D721Med (cell line): ENCODE data around the gene ARHGAP44.

Experiments used
- DNase-seq: peaks from one replicate; pipeline ENCODE4 v3.0.0; 2011; ENCODE audit warnings: low spot score; ENCODE audit not compliant: insufficient read length
- FAIRE-seq: peaks from 2 replicates; lab custom pipeline; 2011; peaks lifted over from hg19 to GRCh38; lab: Jason Lieb, UNC
- TF ChIP-seq, protein P1 (sequence below): IDR thresholded peaks from 2 replicates; pipeline ENCODE4 v1.5.1; 2012; ENCODE audit warnings: mild to moderate bottlenecking, control low read depth; ENCODE audit not compliant: insufficient read depth; ENCODE audit errors: missing control alignments

The ARHGAP44 gene

DNA sequence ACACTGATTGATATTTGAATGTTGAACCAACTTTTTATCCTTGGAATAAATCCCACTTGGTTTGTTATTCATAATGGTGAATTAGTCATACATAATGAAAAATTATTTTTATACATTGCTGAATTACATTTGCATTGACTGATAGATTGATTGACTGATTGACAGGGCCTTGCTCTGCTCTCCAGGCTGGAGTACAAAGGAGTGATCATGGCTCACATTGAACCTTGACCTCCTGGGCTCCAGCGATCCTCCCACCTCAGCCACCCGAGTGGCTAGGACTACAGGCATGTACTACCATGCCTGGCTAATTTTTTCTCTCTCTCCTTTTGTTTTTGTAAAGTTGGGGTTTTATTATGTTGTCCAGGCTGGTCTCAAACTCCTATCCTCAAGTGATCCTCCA lies 97.8 kb downstream of the ARHGAP44 start:
- TF ChIP-seq, protein P1, sequence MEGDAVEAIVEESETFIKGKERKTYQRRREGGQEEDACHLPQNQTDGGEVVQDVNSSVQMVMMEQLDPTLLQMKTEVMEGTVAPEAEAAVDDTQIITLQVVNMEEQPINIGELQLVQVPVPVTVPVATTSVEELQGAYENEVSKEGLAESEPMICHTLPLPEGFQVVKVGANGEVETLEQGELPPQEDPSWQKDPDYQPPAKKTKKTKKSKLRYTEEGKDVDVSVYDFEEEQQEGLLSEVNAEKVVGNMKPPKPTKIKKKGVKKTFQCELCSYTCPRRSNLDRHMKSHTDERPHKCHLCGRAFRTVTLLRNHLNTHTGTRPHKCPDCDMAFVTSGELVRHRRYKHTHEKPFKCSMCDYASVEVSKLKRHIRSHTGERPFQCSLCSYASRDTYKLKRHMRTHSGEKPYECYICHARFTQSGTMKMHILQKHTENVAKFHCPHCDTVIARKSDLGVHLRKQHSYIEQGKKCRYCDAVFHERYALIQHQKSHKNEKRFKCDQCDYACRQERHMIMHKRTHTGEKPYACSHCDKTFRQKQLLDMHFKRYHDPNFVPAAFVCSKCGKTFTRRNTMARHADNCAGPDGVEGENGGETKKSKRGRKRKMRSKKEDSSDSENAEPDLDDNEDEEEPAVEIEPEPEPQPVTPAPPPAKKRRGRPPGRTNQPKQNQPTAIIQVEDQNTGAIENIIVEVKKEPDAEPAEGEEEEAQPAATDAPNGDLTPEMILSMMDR, result no peak
- DNase-seq (no peak), FAIRE-seq (no peak)

DNA sequence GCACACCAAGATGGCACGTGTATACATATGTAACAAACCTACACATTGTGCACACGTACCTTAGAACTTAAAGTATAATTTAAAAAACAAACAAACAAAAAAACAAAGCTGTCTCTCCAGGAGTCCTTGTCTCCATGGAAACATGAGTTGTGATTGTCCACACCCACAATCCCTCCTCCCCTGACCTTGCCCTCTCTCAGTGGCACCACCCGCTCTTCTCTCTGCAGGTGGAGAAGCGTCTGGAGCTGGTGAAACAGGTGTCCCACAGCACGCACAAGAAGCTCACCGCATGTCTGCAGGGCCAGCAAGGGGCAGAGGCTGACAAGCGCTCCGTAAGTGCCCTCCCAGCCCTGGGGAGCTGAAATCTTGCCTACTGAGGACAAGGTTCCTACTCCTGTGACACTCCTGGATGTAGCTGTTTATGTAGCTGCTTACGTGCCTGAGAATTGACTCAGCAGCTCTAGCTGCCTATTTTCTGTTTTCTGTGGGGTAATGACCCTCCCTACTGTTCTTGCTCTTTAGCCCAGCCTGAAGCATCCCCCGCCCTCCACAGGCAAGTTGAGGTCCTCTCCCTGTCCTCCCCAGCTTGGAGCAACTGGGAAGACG lies 107.0 kb downstream of the ARHGAP44 start:
- TF ChIP-seq, protein P1, result no peak
- FAIRE-seq (no peak), DNase-seq (no peak)

DNA sequence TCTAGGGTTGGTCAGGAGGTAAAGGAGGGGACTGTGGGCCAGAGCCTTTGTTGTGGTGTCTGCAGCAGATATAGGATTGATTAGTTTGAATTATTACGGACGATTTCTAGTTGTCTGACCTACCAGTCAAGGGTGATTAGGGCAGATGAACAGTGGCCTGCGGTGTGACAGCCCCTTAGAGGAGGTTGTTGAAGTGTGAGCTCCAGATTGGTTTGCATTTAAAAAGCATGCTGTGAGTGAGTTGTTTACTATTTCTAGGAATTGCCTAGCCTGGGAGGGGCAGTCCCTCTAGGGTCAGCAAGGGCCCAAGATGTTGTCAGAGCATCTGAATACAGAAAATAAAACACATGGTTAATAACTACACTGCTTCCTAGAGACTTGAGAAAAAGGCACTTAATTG lies 108.8 kb downstream of the ARHGAP44 start:
- no peak for FAIRE-seq
- TF ChIP-seq, protein P1, result no peak

DNA sequence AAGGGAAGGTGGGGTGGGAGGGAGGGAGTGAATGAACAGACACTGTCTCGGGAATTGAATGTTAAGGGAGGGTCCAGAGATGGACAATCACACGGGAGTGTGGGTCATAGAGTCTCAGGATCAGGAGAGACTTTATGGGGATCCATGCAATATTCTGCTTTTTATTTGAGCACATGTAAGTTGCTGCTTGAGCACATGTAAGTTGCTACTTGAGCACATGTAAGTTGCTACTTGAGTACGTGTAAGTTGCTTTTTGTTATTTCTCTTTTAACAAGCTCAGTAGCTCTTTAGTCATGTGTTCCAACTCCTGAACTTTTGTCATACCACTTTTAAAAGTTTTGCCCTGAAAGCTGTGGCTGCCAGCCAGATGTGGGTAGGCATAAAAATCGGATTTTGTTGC lies 110.3 kb downstream of the ARHGAP44 start:
- TF ChIP-seq, protein P1, result no peak
- DNase-seq (no peak), FAIRE-seq (no peak)

More for the DNA sequence above, 108.8 kb downstream of the ARHGAP44 start:
- DNase-seq, result no peak

DNA sequence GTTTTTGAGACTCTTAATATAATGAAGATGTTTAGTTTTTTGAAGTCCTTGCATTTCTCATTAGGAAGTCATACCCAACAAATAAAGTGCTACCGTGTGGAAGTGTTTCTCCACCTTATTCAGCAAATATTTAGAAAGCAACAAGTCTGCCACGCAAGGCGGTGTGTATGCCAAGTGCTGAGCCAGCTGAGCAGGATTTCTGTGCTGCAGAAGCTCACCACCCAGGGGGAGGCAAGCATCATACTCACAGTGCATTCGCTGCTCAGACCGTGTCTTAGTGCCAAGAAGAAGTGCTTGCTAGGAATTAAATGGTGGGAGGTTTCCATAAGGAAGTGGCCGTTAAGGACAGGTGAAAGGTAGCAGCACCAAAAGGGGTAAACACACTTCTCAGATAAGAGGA lies 111.2 kb downstream of the ARHGAP44 start:
- FAIRE-seq, result no peak
- TF ChIP-seq, protein P1, result no peak

DNA sequence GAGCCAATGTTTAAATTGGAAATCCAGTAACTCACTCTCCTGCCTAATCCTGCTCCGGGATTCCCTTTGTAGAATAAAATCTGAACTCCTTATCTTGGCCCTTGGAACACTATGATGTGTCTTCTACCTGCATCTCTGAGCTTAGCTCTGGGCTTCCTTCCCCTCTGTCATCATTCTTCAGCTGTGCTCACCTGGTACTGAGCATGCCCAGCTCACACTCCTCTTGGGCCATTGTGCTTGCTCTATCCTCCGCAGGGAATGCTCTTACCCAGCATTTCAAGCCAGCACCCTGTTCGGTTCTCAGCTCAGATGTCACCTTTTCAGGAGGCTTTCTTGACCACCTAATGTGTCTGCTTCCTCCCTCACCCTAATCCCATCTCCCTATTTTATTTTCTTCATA lies 112.7 kb downstream of the ARHGAP44 start:
- FAIRE-seq, result no peak
- TF ChIP-seq, protein P1, result no peak
- DNase-seq, result no peak

More for the DNA sequence above, 111.2 kb downstream of the ARHGAP44 start:
- DNase-seq, result no peak

DNA sequence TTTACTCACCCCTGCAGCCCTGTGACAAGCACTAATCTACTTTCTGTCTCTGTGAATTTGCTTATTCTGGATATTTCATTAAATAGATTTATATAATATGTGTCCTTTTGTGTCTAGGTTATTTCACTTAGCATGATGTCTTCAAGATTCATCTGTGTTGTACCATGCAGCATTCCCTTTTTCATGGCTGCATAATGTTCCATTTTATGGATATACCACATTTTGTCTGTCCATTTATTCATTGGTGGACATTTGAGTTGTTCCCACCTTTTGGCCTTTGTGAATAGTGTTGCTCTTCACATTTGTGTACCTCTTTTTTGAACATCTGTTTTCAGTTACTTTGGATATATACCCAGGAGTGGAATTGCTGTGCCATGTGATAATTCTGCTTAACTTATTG lies 118.2 kb downstream of the ARHGAP44 start:
- no peak for FAIRE-seq
- TF ChIP-seq, protein P1, result no peak
- DNase-seq, result no peak
